ENCODE results near the gene PCNT. TPM values are rescaled to one million over a fixed set of nuclear protein-coding genes. Genes with fewer than 3 reads are reported as not detected.
A peak's percentile ranks its signal among the peaks of the same experiment; 100 is the strongest.

The PCNT gene
- total RNA-seq, 1 experiment from 2014 or later, result 41.0 TPM

- H3K4me1 Mint-ChIP-seq, result no peaks in the 10 kb centered on the region
- DNase-seq (ENCODE audit: low spot score) (no peak), ATAC-seq (no peak)
- peaks cover 24% of the 10 kb centered on the region for H3K36me3 Mint-ChIP-seq
- no peak overlapping the region for H3K4me3 Mint-ChIP-seq
- no peak overlapping the region for H3K27ac Mint-ChIP-seq
- no peaks in the 10 kb centered on the region for H3K27me3 Mint-ChIP-seq (ENCODE audit: low read depth)
- no peaks in the 10 kb centered on the region for H3K9me3 Mint-ChIP-seq
- TF ChIP-seq ELF4 (CRISPR knock-in tag; IDR thresholded peaks at IDR 0.05; ENCODE audit: low read depth), result no peak
- TF ChIP-seq ZNF425 (CRISPR knock-in tag; conservative IDR thresholded peaks at IDR 0.05), result no peak
- no peak for TF ChIP-seq ATF1 (CRISPR knock-in tag; IDR thresholded peaks at IDR 0.05)
- no peak for TF ChIP-seq HMGXB4 (CRISPR knock-in tag; IDR thresholded peaks at IDR 0.05)
- no peak for TF ChIP-seq ZNF512 (CRISPR knock-in tag; IDR thresholded peaks at IDR 0.05; ENCODE audit: borderline replicate concordance)
- no peak for TF ChIP-seq CREB1 (CRISPR knock-in tag; IDR thresholded peaks at IDR 0.05)
- no peak for TF ChIP-seq NR1H2 (CRISPR knock-in tag; IDR thresholded peaks at IDR 0.05)
- TF ChIP-seq IRF2 (CRISPR knock-in tag; IDR thresholded peaks at IDR 0.05; ENCODE audit: borderline replicate concordance, low read depth), result no peak
- TF ChIP-seq STAT6 (CRISPR knock-in tag; conservative IDR thresholded peaks at IDR 0.05; ENCODE audit: low read depth), result no peak
- POLR2A ChIA-PET, result no interaction called here
- CTCF ChIA-PET, result interaction anchor here (1.1 to 1.5 kb wide), 2 partner anchors 8 to 31 kb away, joined by 3 read pairs; no protein-coding TSS in a partner anchor
Observed at GRCh38 chr21:46391773-46392172, 67.8 kb downstream of the PCNT start.

- ChIA-PET POLR2A (no interaction called here), CTCF (no interaction called here)
- no peak for ATAC-seq
- H3K4me3 Mint-ChIP-seq, result no peak overlapping the region
- H3K27ac Mint-ChIP-seq, result 0 out of 2 replicates have a peak overlapping the region, but pooled peaks have one; percentile 36
- H3K27me3 Mint-ChIP-seq (ENCODE audit: low read depth), result no peaks in the 10 kb centered on the region
- H3K9me3 Mint-ChIP-seq, result no peaks in the 10 kb centered on the region
- DNase-seq (ENCODE audit: low spot score), result no peak
- H3K36me3 Mint-ChIP-seq, result peaks cover 34% of the 10 kb centered on the region
- H3K4me1 Mint-ChIP-seq, result no peaks in the 10 kb centered on the region
- TF ChIP-seq ZNF532 (CRISPR knock-in tag; IDR thresholded peaks at IDR 0.05; ENCODE audit: borderline replicate concordance) (no peak), USF1 (CRISPR knock-in tag; IDR thresholded peaks at IDR 0.05) (no peak), NR2C2 (CRISPR knock-in tag; IDR thresholded peaks at IDR 0.05) (no peak), ATF3 (CRISPR knock-in tag; conservative IDR thresholded peaks at IDR 0.05) (no peak), KAT7 (CRISPR knock-in tag; IDR thresholded peaks at IDR 0.05; ENCODE audit: borderline replicate concordance) (no peak), JUN (CRISPR knock-in tag; IDR thresholded peaks at IDR 0.05) (no peak), RORB (CRISPR knock-in tag; IDR thresholded peaks at IDR 0.05) (no peak), FOXJ3 (CRISPR knock-in tag; IDR thresholded peaks at IDR 0.05; ENCODE audit: borderline replicate concordance) (no peak), TCF7 (CRISPR knock-in tag; IDR thresholded peaks at IDR 0.05; ENCODE audit: low read depth) (no peak), ZNF671 (CRISPR knock-in tag; IDR thresholded peaks at IDR 0.05) (no peak)
Observed at GRCh38 chr21:46392921-46393320, 69.0 kb downstream of the PCNT start.
